Measurements from ENCODE around the gene KDM4F. TPM values are rescaled to one million over a fixed set of nuclear protein-coding genes. Genes with fewer than 3 reads are reported as not detected.
A peak's percentile ranks its signal among the peaks of the same experiment; 100 is the strongest.

The KDM4F gene
- total RNA-seq, 2 donors from 2014 or later = not detected

DNA sequence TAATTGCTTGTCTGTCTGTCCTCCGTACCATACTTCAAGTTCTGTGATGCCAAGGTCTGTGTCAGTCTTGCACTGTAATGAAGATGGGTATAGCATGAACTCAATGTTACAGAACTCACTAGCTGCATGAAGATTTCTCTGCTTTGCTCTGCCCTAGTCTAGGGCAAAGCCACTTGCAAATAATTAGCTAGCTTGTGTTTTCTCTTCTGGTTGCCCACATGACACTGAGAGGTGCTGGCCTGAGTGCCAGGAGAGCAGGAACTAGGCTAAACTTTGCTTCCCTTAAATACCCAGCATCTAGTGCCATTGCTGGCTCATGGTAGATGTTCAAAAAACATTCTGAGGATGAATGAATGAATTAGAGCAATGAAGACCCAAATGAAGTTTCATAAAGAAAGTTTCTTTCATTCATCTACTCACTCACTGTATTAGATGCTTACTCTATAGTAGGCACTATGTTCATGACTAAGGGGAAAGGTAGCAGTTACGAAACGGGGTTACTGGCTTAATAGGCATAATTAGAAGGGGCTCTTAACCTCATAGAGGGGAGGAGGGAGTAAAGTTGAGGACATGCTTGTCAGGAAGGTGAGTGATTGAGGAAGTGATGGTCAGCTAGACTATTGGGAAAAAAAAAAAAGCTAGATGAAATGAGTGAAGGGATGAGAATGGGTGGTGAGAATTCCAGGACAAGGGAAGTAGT is 36.0 kb downstream of the KDM4F start:
- DNase-seq = no peak
- intact Hi-C loops (cut with DNase I, micrococcal nuclease) = no loop called here

DNA sequence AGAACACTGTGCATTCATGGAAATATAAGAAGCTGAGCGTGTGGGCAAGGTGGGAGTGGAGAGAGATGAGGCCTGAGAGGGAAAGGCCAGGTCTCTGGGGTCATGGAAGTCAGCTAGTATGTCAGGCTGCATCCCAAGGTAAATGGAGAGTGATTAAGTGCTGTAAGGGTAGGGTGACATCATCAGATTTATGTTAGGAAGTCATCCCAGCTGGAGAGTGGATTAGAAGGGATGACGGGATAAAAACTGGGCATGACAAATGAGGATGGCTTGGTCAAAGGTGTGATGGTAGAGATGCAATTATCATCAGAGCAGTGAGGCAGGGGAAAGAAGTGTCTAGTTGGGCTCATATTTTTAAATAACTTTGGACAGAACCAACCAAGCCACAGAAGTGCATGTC is 36.9 kb downstream of the KDM4F start:
- DNase-seq = no peak
- no peak for ATAC-seq
- intact Hi-C loops (cut with DNase I, micrococcal nuclease) = no loop called here

More for the DNA sequence above, 36.0 kb downstream of the KDM4F start:
- ATAC-seq = no peak

DNA sequence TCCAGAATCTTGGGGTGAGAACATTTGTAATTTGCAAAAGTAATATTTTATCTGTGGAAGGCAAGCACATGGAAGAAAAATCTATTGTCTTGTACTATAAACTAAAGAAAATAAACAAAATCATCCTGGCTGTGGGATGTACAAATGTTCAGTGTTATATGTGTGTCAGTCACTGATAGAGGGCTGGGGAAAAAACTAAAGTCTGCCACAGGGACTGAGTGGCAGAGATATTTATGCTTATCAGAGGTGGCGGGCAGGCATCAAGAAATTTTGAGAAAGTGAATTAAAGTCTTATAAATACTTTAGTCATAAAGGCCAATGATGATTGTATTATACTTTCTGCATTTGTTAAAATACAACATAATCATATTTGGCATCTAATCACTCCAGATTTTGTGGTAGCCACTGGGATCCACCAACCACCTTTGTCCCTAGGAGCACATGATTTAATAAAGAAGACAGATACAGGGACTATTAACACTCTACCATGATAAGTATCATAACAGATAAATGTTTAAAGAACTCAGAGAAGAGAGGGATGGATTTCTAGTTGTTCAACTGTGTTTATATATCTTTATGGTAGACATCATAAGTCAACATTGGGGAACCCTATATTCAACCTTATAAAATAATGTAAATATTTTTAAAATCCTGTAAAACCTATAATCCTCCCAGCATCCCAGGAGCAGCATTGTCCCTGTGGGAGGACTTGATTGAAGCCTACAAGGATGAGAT is 37.8 kb downstream of the KDM4F start:
- DNase-seq (no peak), ATAC-seq (no peak)
- intact Hi-C loops (cut with DNase I, micrococcal nuclease) = no loop called here

DNA sequence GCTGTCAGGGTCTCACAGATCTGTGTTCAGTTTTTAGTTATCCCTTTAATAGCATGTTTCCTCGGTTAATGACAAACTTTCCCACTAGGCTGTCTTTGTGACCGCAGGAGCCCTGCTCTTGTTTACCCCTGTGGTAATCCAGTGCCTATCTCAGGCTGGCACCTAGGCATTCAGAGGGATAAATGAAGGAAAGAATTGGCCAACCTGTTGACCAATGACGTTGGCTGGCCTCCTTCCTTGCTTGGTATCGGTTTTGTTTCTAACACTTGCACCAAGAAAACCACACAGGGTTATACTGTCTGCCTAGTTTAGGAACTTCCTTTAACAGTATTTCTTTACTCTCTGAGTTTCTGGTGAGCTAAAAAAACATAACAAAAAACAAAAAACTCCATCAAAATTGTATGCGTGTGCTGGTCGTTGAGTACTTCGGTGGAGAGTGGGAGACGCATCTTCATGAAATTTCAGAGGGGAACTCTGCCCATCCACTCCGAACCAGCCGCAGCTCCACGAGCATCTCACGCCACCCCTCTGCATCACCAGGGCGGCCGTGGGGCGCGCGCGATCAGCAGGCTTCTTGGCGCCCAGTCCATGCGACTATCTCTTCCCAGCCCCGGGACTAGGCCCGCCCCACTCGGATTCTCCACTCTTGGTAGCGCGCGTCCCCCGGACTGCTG is 39.9 kb downstream of the KDM4F start:
- DNase-seq = no peak
- ATAC-seq = peak; percentile 19
- intact Hi-C loops (cut with DNase I, micrococcal nuclease) = no loop called here

DNA sequence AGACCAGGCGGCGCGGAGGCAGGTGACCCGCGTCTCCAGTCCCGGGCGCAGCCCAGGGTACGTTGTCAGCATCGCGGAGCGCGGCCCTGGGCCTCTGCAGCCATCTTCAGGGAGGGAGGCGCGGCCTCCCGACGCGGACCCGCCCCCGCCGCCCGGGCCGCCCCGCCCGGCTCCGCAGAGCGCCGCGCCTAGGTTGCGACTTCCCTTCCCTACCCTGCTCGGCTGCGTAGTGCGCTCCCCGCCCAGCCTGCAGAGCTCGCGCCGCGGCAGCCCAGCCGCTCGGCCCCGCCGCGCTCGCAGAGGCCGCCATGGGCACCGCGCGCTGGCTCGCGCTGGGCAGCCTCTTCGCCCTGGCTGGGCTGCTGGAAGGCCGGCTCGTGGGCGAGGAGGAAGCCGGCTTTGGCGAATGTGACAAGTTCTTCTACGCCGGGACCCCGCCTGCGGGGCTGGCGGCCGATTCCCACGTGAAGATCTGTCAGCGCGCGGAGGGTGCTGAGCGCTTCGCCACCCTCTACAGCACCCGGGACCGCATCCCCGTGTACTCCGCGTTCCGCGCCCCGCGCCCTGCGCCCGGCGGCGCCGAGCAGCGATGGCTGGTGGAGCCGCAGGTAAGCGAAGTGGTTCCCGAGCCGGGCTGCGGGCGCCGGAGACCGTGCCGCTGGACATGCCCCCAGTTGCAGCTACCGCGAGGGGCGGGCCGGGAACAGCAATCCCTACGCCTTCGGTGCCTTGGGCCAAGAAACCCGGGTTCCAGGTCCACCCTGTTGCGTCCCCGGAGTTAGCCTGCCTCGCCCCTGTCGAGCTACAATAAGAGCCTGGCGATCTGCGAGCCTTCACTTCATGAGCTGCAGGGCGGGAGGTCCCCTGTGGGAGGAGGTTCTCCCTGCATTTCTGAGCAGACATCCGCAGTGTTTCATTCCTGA is 40.7 kb downstream of the KDM4F start, which contains the start of gene ENDOD1:
TSS of gene ENDOD1 (plus strand) at position 227 of the 923 bp plus-strand sequence. CDS start at position 309, 82 bp downstream.
- intact Hi-C loops (cut with DNase I, micrococcal nuclease) = no loop called here
- ATAC-seq (peak; percentile 81), DNase-seq (peak; percentile 82 to 88)

DNA sequence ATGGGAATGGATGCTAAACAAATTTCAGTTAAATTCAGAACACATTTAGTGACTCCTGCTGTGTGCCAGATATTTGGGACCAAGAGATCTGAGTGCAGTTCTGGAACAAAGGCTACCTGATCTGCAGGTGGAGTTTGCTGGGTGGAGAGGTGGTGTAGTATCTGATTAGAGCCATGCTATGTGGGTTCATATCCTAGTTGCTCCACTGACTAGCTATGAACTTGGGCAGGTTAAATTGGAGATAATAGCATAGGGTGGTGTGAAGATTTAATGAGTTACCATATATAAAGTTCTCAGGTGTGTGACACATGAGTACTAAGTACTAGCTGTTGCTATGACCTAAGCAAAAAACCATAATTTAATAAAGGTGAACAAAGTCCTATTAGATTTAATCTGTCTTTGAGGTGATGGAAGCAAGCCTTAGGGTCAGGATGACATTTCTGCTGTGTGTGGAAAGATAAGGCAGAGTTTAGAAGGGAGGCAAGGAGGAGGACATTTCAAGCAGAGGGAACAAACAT is 42.5 kb downstream of the KDM4F start:
- DNase-seq = no peak
- intact Hi-C loops (cut with DNase I, micrococcal nuclease) = no loop called here

DNA sequence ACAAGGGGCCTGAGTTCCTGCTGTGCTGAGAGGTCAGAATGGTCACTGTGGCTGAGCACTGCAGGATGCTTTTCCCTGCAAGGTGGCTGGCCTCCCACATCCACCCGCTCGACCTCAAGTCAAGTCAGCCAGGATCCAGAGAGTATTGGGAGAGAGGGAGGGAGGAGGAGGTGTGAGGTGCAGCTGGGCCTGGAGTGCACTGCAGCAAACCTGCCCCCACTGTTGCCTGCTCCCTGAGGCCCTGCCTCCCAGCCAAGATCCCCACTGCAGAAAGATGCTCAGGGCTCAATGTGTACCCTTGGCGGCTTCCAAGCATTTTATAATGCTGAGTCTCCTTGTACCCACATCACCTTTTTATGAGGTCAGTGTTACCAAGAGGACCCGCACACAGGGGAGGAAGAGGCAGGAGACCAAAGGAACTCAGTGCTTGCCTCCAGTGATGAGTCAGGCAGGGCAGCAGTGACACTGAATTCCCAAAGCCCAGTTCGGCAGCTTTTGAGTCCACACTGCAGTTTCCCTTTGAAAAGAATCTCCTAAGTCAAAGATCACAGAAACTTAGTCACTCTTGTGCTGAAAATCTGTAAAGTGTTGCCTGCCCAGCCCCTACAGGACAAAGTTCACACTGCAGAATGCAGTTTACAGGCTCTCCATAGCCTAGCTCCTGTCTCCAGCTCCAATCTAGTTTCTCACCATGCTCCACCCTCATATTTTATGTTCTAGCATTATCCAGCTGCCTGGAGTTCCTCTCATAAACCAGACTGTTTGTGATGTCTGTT is 43.5 kb downstream of the KDM4F start:
- intact Hi-C loops (cut with DNase I, micrococcal nuclease) = no loop called here
- ATAC-seq (peak; percentile 72), DNase-seq (peak; percentile 58 to 74)

More for the DNA sequence above, 42.5 kb downstream of the KDM4F start:
- peak; percentile 15 for ATAC-seq

DNA sequence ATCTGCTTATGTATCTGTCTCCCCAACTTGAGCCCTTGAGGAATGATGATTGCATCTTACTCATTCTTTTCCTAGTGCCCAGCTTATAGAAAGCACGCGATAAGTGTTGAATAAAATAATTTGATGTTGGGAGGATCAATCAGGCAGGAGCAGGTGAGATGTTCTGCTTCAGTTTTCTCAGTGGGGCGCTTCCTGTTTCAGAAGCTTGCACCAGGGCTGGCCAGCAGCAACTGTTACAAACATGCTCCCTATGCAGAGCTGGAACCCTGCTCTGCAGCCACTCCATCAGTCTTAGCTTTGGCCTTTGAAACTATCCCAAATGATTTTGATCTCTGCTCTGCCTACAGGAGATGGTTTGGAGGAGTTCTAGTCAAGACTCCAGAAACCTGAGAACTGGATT is 44.3 kb downstream of the KDM4F start:
- DNase-seq (no peak), ATAC-seq (no peak)
- intact Hi-C loops (cut with DNase I, micrococcal nuclease) = no loop called here

DNA sequence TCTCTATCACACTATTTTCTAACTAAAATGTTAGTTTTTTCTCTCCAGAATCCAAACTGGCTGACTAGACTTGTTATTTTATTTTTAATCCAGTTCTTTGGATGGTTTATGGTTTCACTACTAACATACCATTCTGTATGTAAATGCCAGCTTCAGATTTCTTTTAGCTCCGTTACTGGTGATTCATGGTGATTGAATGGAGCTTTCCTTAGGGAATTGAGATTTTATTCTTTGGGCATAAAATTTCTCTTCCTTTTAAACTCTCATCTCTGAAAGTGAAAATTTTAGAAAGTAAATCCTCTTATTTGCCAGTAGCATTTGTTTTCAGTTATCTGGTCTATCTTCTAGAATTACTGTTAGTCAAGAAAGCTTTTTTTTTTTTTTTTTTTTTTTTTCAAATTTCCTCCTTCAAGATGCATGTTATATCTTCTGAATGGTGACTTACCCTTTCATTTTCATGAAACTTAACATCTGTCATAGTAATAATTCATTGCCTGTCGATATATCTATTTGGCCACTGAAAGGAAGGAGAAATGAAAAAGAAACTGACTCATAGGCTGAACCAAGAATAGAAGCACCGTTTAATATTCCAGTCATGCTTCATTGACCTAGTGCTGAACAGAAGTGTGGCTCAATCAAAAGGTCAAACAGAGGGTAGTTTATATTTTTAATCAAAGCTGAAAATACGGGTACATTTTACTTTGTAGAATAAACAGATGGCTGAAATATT is 46.8 kb downstream of the KDM4F start:
- no peak for DNase-seq
- intact Hi-C loops (cut with DNase I, micrococcal nuclease) = no loop called here
- ATAC-seq = no peak

DNA sequence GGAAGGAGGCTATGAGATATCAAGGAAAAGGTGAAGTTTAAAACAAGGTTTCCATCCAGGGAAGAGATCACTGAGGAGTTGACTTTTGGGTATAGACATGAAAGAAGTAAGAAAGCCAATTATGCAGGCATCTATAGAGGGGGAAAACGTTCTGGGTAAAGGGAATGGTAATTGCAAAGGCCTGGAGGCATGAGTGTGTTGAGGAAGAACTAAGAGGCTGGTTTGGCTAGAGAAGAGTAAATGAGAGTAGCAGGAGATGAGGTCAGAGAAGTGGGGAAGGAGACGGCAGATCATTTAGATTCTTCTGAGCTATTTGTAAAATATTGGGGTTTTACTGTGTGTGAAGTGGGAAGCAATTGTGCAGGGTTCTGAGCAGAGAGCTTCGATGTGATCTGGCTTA is 48.0 kb downstream of the KDM4F start:
- intact Hi-C loops (cut with DNase I, micrococcal nuclease) = no loop called here
- ATAC-seq = no peak
- no peak for DNase-seq

DNA sequence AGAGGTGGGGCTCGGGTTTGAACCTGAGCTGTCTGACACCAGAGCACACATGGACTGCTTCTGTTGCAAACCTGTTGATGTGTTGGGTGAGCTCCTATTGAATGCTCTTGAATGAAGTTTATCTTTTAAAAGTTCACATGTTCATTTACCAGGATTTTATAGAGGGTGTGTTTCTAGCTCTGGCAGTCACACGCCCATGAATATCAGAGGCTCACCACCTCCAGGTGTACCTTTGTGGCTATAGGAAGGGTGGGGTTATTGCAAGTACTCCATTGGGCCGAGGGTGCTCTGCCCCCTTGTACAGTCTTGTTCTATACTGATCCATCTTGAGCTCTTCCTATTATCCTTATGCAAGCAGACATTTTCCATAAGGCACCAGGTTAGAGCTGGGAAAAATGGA is 49.6 kb downstream of the KDM4F start:
- peak; percentile 45 to 82 for DNase-seq
- intact Hi-C loops (cut with DNase I, micrococcal nuclease) = no loop called here
- ATAC-seq = peak; percentile 97

DNA sequence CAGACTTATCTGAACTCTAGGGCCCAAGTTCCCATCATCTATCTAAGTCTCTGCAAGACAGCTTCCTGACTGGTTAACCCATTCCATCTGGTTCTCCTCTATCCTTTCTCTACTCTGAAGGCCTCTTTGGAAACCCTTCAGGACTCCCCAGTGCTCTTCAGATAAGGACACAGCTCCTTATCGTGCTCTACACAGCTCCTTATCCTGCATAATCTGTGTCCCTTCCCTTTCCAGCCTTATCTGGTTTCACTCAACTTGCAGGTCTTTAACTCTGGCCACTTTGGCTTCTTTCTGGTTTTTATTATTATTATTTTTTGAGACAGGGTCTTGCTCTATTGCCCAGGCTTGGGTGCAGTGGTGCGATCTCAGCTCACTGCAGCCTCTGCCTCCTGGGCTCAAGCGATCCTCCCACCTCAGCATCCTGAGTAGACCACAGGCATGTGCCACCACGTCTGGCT is 51.0 kb downstream of the KDM4F start:
- ATAC-seq (no peak), DNase-seq (no peak)
- intact Hi-C loops (cut with DNase I, micrococcal nuclease) = no loop called here

Other genes with a start within 250 kb of the KDM4F start
- 10 to 100 TPM; 44.0 to 44.3 TPM for gene CWC15, start 75.9 kb upstream of the KDM4F start, total RNA-seq
- under 1 TPM; 0.25 to 0.55 TPM for gene KDM4D, start 75.7 kb upstream of the KDM4F start, total RNA-seq
- not detected for gene KDM4E, start 24.2 kb upstream of the KDM4F start, total RNA-seq
- 10 to 100 TPM; 42.8 to 52.7 TPM for gene SRSF8, start 17.5 kb downstream of the KDM4F start, total RNA-seq
- gene ENDOD1, start 40.4 kb downstream of the KDM4F start, total RNA-seq = 100 to 1,000 TPM in 1 of 2 donors, 10 to 100 TPM in 1; 98.9 to 108 TPM
- 10 to 100 TPM in 1 of 2 donors, 1 to 10 TPM in 1; 9.2 to 15.7 TPM for gene SESN3, start 181.8 kb downstream of the KDM4F start, total RNA-seq

All from left colon (tissue), 2 donors.